Cardiac muscle cell (in vitro differentiated cells and primary cell): ENCODE data around the gene CRYZ. TPM values are rescaled to one million over a fixed set of nuclear protein-coding genes. Genes with fewer than 3 reads are reported as not detected.
"Not testable (repeated sequence)": the region's sequence is repeated elsewhere in the genome, so short reads cannot be mapped to it uniquely, and the experiment has no call there.

ENCODE experiments used
- DNase-seq, 2 donors: peaks; one replicate each; pipeline versions ENCODE4 v3.0.0 to v3.0.0-alpha.2; 2010 to 2017; ENCODE audit warnings: low read depth in 1 of 2, low spot score in 1 of 2
- H3K27ac ChIP-seq: fragments of 200-600 bp; sonication (generic); 2 replicates; pipeline ENCODE4 v1.5.1; 2016
- H3K27me3 ChIP-seq: fragments of 200-600 bp; sonication (generic); 2 replicates; pipeline ENCODE4 v1.6.0; 2016; ENCODE audit warnings: control low read depth
- H3K36me3 ChIP-seq: fragments of 200-600 bp; sonication (generic); 2 replicates; pipeline ENCODE4 v1.5.1; 2016; ENCODE audit warnings: control low read depth
- H3K4me1 ChIP-seq: fragments of 200-600 bp; sonication (generic); 2 replicates; pipeline ENCODE4 v1.8.1; 2017; ENCODE audit warnings: low read depth, mild to moderate bottlenecking, mixed run types
- H3K4me3 ChIP-seq: fragments of 200-600 bp; sonication (generic); 2 replicates; pipeline ENCODE4 v1.5.1; 2016; ENCODE audit warnings: mild to moderate bottlenecking
- H3K9me3 ChIP-seq: fragments of 200-600 bp; sonication (generic); 2 replicates; pipeline ENCODE4 v1.5.1; 2017; ENCODE audit warnings: low read depth, mild to moderate bottlenecking, control low read depth
- polyA plus RNA-seq: library from polyadenylated mRNA; unstranded; fragments of >200 nt; fragmentation: Nextera tagmentation; extraction: Ambion mirVana; gene quantifications from 2 replicates; pipeline ENCODE4 v1.2.1, GENCODE V29; 2016
- total RNA-seq: library from RNA; depleted of rRNA; stranded (reverse); fragments of >200 nt; gene quantifications from 2 replicates; pipeline ENCODE4 v1.2.3, GENCODE V29; 2016
- TF ChIP-seq, protein P1 (sequence below): IDR thresholded peaks from 2 replicates; pipeline ENCODE4 v1.5.1; 2012; ENCODE audit warnings: low read depth, mild to moderate bottlenecking, low read length

CRYZ gene
- total and polyA plus RNA-seq, 2 experiments from 2014 or later = 62.2 to 101 TPM

DNA sequence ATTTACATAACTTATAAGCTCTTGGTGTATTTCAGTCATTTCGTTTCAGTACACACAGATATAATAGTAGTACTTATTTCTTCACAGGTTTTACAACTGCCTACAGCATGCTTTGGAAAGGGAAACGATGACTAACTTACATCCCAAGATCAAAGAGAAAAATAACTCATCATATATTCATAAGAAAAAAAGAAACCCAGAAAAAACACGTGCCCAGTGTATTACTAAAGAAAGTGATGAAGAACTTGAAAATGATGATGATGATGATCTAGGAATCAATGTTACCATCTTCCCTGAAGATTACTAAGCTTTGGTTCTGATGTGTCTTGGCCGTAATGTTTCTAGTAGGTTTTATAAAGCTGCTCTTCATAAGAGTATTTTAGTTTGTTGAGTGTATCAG is 31.0 kb upstream of the CRYZ start:
- DNase-seq = no peak
- Histone ChIP-seq H3K36me3 (no peaks in the 10 kb centered on the region), H3K9me3 (no peaks in the 10 kb centered on the region), H3K4me3 (no peak overlapping the region), H3K27ac (no peak overlapping the region), H3K4me1 (peaks cover 17% of the 10 kb centered on the region), H3K27me3 (no peaks in the 10 kb centered on the region)
- TF ChIP-seq, protein P1, sequence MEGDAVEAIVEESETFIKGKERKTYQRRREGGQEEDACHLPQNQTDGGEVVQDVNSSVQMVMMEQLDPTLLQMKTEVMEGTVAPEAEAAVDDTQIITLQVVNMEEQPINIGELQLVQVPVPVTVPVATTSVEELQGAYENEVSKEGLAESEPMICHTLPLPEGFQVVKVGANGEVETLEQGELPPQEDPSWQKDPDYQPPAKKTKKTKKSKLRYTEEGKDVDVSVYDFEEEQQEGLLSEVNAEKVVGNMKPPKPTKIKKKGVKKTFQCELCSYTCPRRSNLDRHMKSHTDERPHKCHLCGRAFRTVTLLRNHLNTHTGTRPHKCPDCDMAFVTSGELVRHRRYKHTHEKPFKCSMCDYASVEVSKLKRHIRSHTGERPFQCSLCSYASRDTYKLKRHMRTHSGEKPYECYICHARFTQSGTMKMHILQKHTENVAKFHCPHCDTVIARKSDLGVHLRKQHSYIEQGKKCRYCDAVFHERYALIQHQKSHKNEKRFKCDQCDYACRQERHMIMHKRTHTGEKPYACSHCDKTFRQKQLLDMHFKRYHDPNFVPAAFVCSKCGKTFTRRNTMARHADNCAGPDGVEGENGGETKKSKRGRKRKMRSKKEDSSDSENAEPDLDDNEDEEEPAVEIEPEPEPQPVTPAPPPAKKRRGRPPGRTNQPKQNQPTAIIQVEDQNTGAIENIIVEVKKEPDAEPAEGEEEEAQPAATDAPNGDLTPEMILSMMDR = no peak

DNA sequence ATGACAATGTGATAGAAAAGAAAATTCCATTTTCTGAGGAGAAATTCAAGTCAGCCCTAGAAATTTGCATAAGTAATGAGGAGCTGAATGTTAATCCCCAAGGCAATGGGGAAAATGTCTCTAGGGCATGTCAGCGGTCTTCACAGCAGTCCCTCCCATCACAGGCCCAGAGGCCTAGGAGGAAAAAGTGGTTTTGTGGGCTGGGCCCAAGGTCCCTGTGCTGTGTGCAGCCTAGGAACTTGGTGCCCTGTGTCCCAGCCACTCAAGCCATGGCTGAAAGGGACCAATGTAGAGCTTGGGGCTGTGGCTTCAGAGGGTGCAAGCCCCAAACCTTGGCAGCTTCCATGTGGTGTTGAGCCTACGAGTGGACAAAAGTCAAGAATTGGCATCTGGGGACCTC is 23.8 kb upstream of the CRYZ start:
- H3K36me3 ChIP-seq = peaks cover 21% of the 10 kb centered on the region
- H3K4me1 ChIP-seq, H3K9me3 ChIP-seq, DNase-seq, H3K27me3 ChIP-seq, H3K4me3 ChIP-seq, H3K27ac ChIP-seq: not testable (repeated sequence)

DNA sequence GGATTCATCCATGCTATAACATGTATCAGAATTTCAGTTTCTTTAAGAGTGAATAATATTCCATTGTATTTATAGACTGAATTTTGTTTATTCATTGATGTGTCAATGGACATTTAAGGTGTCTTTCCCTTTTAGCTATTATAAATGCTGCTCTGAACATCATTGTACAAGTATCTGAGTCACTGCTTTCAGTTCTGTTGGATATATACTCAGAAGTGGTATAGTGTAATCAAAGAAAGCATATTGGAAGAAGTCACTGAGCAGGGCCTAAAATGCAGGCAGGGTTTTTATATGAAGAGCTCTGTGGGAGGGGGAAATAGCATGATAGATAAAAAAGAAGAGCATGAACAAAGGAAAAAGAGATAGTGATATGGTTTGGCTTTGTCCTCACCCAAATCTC is 22.6 kb upstream of the CRYZ start:
- peaks cover 21% of the 10 kb centered on the region for H3K36me3 ChIP-seq
- H3K9me3 ChIP-seq = no peaks in the 10 kb centered on the region
- H3K27me3 ChIP-seq = no peaks in the 10 kb centered on the region
- DNase-seq = no peak
- H3K4me3 ChIP-seq = no peak overlapping the region
- no peaks in the 10 kb centered on the region for H3K4me1 ChIP-seq
- TF ChIP-seq, protein P1 = no peak
- no peak overlapping the region for H3K27ac ChIP-seq

DNA sequence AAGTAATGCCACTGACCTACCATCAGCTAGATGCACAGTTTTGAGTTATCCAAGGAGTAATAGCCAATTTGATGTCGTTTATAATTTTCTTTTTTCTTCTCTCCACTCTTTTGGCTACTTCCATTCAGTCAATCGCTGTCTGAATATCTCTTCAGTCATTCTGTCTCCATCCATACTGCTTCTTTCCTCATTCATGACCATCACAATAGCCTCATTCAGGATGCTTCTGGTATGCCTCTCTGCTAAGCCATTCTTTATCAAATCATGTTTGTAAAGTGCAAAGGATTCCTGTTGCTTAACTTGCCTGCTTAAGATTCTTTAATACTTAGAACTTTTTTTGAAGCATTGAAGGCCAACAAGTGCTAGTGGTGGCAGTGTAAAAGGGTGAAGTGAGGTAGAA is 20.3 kb upstream of the CRYZ start:
- Histone ChIP-seq H3K4me3 (no peak overlapping the region), H3K27ac (no peak overlapping the region)

DNA sequence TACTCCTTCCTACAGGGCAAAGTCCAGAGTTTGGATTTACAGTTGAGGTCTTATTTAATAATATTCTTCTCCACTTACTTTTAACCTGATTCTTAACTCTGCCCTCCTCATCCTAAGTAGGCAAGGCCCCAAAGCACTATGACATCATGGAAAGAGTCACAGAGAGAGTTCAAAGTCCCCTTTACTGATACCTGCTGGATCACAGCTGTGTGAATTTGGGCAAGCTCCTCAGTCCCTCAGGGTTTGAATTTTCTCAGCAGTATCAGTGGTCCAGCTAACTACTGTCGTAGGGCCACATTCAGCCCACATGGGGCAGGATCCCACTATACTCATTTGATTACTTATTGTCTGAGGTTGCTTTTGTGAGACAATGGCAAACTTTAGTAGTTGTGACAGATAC is 16.1 kb upstream of the CRYZ start:
- Histone ChIP-seq H3K4me1 (no peaks in the 10 kb centered on the region), H3K9me3 (no peaks in the 10 kb centered on the region), H3K27me3 (no peaks in the 10 kb centered on the region), H3K27ac (no peak overlapping the region), H3K4me3 (no peak overlapping the region), H3K36me3 (peaks cover 18% of the 10 kb centered on the region)
- TF ChIP-seq, protein P1 = no peak
- DNase-seq = no peak

More for the DNA sequence above, 20.3 kb upstream of the CRYZ start:
- Histone ChIP-seq H3K27me3 (no peaks in the 10 kb centered on the region), H3K4me1 (no peaks in the 10 kb centered on the region), H3K9me3 (no peaks in the 10 kb centered on the region), H3K36me3 (peaks cover 21% of the 10 kb centered on the region)
- TF ChIP-seq, protein P1 = no peak
- no peak for DNase-seq

DNA sequence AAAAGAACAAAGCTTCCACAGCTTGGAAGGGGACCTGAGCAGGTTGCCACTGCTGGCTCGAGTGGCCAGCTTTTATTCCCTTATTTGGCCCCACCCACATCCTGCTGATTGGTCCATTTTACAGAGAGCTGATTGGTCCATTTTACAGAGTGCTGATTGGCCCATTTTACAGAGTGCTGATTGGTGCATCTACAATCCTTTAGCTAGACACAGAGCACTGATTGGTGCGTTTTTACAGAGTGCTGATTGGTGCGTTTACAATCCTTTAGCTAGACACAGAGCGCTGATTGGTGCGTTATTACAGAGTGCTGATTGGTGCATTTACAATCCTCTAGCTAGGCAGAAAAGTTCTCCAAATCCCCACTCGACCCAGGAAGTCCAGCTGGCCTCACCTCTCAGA is 12.4 kb upstream of the CRYZ start:
- H3K9me3 ChIP-seq, H3K4me1 ChIP-seq, H3K27me3 ChIP-seq, DNase-seq, H3K27ac ChIP-seq, H3K4me3 ChIP-seq, H3K36me3 ChIP-seq: not testable (repeated sequence)

DNA sequence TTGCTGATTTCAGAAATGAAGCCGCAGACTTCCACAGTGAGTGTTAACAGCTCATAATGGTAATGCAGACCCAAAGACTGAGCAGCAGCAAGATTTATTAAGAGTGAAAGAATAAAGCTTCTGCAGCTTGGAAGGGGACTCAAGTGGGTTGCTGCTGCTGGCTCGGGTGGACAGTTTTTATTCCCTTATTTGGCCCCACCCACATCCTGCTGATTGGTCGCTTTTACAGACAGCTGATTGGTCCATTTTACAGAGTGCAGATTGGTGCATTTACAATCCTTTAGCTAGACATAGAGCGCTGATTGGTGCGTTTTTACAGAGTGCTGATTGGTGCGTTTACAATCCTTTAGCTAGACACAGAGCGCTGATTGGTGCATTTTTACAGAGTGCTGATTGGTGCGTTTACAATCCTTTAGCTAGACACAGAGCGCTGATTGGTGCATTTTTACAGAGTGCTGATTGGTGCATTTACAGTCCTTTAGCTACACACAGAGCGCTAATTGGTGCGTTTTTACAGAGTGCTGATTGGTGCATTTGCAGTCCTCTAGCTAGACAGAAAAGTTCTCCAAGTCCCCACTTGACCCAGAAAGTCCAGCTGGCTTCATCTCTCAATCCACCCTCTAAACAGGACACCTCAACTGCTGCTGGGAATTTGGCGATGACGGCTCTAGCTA is 7.6 kb upstream of the CRYZ start:
- H3K27me3 ChIP-seq = not testable (repeated sequence)
- H3K36me3 ChIP-seq = peaks cover 29% of the 10 kb centered on the region

More for the DNA sequence above, 7.6 kb upstream of the CRYZ start:
- not testable (repeated sequence) for H3K27ac ChIP-seq, H3K9me3 ChIP-seq, DNase-seq, H3K4me3 ChIP-seq, H3K4me1 ChIP-seq
